Liver (tissue), 9 donors: Measurements from ENCODE around the gene RCOR1. TPM values are rescaled to one million over a fixed set of nuclear protein-coding genes. Genes with fewer than 3 reads are reported as not detected.

Source experiments
- DNase-seq: peaks from one replicate; pipeline ENCODE4 v3.0.0-alpha.2; 2017; ENCODE audit warnings: low spot score
- H3K27ac ChIP-seq, 2 donors: one replicate each; pipeline ENCODE4 v1.7.0; 2013; ENCODE audit warnings: inconsistent platforms in 2 of 2, low read length in 2 of 2, control low read depth in 1 of 2, low read depth in 1 of 2, mild to moderate bottlenecking in 1 of 2
- H3K27me3 ChIP-seq, 4 donors: one replicate each; pipeline versions ENCODE4 v1.6.1 to v1.7.0; 2013; ENCODE audit warnings: low read length in 3 of 4, inconsistent platforms in 1 of 4, mild to moderate bottlenecking in 1 of 4, moderate library complexity in 1 of 4; ENCODE audit not compliant: control insufficient read depth in 4 of 4, insufficient read depth in 4 of 4
- H3K36me3 ChIP-seq, 4 donors: one replicate each; pipeline versions ENCODE4 v1.6.1 to v1.7.0; 2013; ENCODE audit warnings: low read length in 3 of 4, mild to moderate bottlenecking in 3 of 4, low read depth in 1 of 4, moderate library complexity in 1 of 4; ENCODE audit not compliant: control insufficient read depth in 4 of 4, insufficient read depth in 3 of 4
- H3K4me1 ChIP-seq, 4 donors: one replicate each; pipeline versions ENCODE4 v1.6.1 to v1.7.0; 2013; ENCODE audit warnings: low read length in 3 of 4, mild to moderate bottlenecking in 3 of 4, moderate library complexity in 1 of 4; ENCODE audit not compliant: control insufficient read depth in 4 of 4, insufficient read depth in 4 of 4
- H3K4me3 ChIP-seq, 3 donors: one replicate each; pipeline versions ENCODE4 v1.6.1 to v1.7.0; 2013; ENCODE audit warnings: low read length in 3 of 3, control low read depth in 1 of 3, low read depth in 1 of 3, mild to moderate bottlenecking in 1 of 3
- H3K9ac ChIP-seq, 2 donors: one replicate each; pipeline ENCODE4 v1.7.0; 2013; ENCODE audit warnings: low read length in 2 of 2, mild to moderate bottlenecking in 2 of 2, moderate library complexity in 2 of 2, control low read depth in 1 of 2, low read depth in 1 of 2
- H3K9me3 ChIP-seq, 4 donors: one replicate each; pipeline versions ENCODE4 v1.6.1 to v1.7.0; 2013; ENCODE audit warnings: low read length in 3 of 4; ENCODE audit not compliant: control insufficient read depth in 4 of 4
- ATF3 ChIP-seq: IDR thresholded peaks from 2 replicates; pipeline ENCODE4 v1.6.1; 2016; ENCODE audit warnings: antibody characterized with exemption
- EGR1 ChIP-seq, 2 donors: IDR thresholded peaks; 2 replicates each; pipeline ENCODE4 v1.6.1; 2016 to 2018; ENCODE audit warnings: antibody characterized with exemption in 2 of 2, low read depth in 2 of 2
- FOXA1 ChIP-seq: IDR thresholded peaks from 2 replicates; pipeline ENCODE4 v1.6.1; 2016; ENCODE audit warnings: antibody characterized with exemption
- FOXA2 ChIP-seq: IDR thresholded peaks from 2 replicates; pipeline ENCODE4 v1.6.1; 2016; ENCODE audit warnings: antibody characterized with exemption
- GABPA ChIP-seq, 2 donors: IDR thresholded peaks in 1 of 2; conservative IDR thresholded peaks in 1 of 2; 2 replicates each; pipeline ENCODE4 v1.6.1; 2016; ENCODE audit warnings: antibody characterized with exemption in 2 of 2, mild to moderate bottlenecking in 1 of 2, moderate library complexity in 1 of 2
- HNF4A ChIP-seq, 2 donors: conservative IDR thresholded peaks; 2 replicates each; pipeline ENCODE4 v1.6.1; 2016; ENCODE audit warnings: antibody characterized with exemption in 2 of 2, mild to moderate bottlenecking in 2 of 2
- HNF4G ChIP-seq: IDR thresholded peaks from 2 replicates; pipeline ENCODE4 v1.6.1; 2016; ENCODE audit warnings: antibody characterized with exemption
- JUND ChIP-seq, 2 donors: IDR thresholded peaks; 2 replicates each; pipeline ENCODE4 v1.6.1; 2016; ENCODE audit warnings: antibody characterized with exemption in 2 of 2
- MAX ChIP-seq: IDR thresholded peaks from 2 replicates; pipeline ENCODE4 v1.6.1; 2016; ENCODE audit warnings: antibody characterized with exemption
- NR2F2 ChIP-seq: IDR thresholded peaks from 2 replicates; pipeline ENCODE4 v1.6.1; 2016; ENCODE audit warnings: antibody characterized with exemption
- RAD21 ChIP-seq, 2 donors: IDR thresholded peaks; 2 replicates each; pipeline ENCODE4 v1.6.1; 2016; ENCODE audit warnings: antibody characterized with exemption in 2 of 2, mild to moderate bottlenecking in 2 of 2
- REST ChIP-seq: IDR thresholded peaks from 2 replicates; pipeline ENCODE4 v1.6.1; 2016; ENCODE audit warnings: antibody characterized with exemption, mild to moderate bottlenecking
- RXRA ChIP-seq, 2 donors: IDR thresholded peaks; 2 replicates each; pipeline ENCODE4 v1.6.1; 2017 to 2018; ENCODE audit warnings: antibody characterized with exemption in 2 of 2, mild to moderate bottlenecking in 1 of 2
- SP1 ChIP-seq: IDR thresholded peaks from 2 replicates; pipeline ENCODE4 v1.6.1; 2018; ENCODE audit warnings: antibody characterized with exemption, mild to moderate bottlenecking
- TAF1 ChIP-seq: conservative IDR thresholded peaks from 2 replicates; pipeline ENCODE4 v1.6.1; 2016; ENCODE audit warnings: antibody characterized with exemption, mild to moderate bottlenecking
- YY1 ChIP-seq: IDR thresholded peaks from 2 replicates; pipeline ENCODE4 v1.6.1; 2016; ENCODE audit warnings: antibody characterized with exemption, mild to moderate bottlenecking
- ZBTB33 ChIP-seq: IDR thresholded peaks from 2 replicates; pipeline ENCODE4 v1.6.1; 2016; ENCODE audit warnings: antibody characterized with exemption
- WGBS: extraction: QIAGEN DNeasy Blood & Tissue Kit; methylation state at CpG from one replicate; pipeline ENCODE4 v1.1.7; 2013; 5-methylcytosine and 5-hydroxymethylcytosine counted together
- polyA plus RNA-seq, 2 donors: library from polyadenylated mRNA; stranded (reverse) in 1 of 2; unstranded in 1 of 2; fragments of 200-250 nt in 1 of 2; fragments of >200 nt in 1 of 2; fragmentation: Nextera tagmentation in 1 of 2; extraction: Ambion mirVana in 1 of 2; gene quantifications; one replicate each; pipeline versions ENCODE4 v1.2.1 to v1.2.3, GENCODE V29; 2013 to 2015
- total RNA-seq, 2 donors: library from RNA; depleted of rRNA; stranded (reverse); fragments of >200 nt; gene quantifications; one replicate each; pipeline ENCODE4 v1.2.3, GENCODE V29; 2014
- donor health status: healthy.
- donor health status: healthy.
- donor health status: healthy.
- donor health status: healthy.
- donor health status: healthy.

Gene RCOR1
- total and polyA plus RNA-seq, 4 donors: 4.2 to 17.0 (median 5.7) TPM

- peaks cover 0 to 3% (median 0%) of the 10 kb centered on the region in 4 donors for H3K4me1 ChIP-seq
- H3K36me3 ChIP-seq: no peaks in the 10 kb centered on the region
- no peak overlapping the region for H3K4me3 ChIP-seq
- H3K9ac ChIP-seq: no peak overlapping the region
- TF ChIP-seq HNF4A (conservative IDR thresholded peaks at IDR 0.05): no peak
- no peak for TF ChIP-seq NR2F2
- TF ChIP-seq MAX: no peak
- TF ChIP-seq EGR1 (IDR thresholded peaks at IDR 0.05; ENCODE audit: low read depth in 2 of 2): no peak
- TF ChIP-seq TAF1: no peak
- no peak for TF ChIP-seq FOXA1
- no peak for TF ChIP-seq FOXA2
- no peak for TF ChIP-seq SP1
- TF ChIP-seq ZBTB33: no peak
- no peak for TF ChIP-seq GABPA (IDR thresholded peaks at IDR 0.05 in 1 of 2, conservative IDR thresholded peaks at IDR 0.05 in 1 of 2)
- H3K27ac ChIP-seq: no peak overlapping the region
- no peaks in the 10 kb centered on the region for H3K9me3 ChIP-seq
- WGBS: 68% methylated on average over 24 of the region's 24 CpGs
- DNase-seq: no peak
- H3K27me3 ChIP-seq: no peaks in the 10 kb centered on the region
These were observed 7.3 kb upstream of the RCOR1 start for GRCh38 chr14:102584871-102585869.

- TF ChIP-seq JUND (IDR thresholded peaks at IDR 0.05): no peak
- no peak for TF ChIP-seq HNF4G
- no peak for TF ChIP-seq FOXA2
- no peak for TF ChIP-seq EGR1 (IDR thresholded peaks at IDR 0.05; ENCODE audit: low read depth in 2 of 2)
- TF ChIP-seq ATF3: no peak
- TF ChIP-seq RAD21 (IDR thresholded peaks at IDR 0.05): no peak
- TF ChIP-seq FOXA1: no peak
- no peak for TF ChIP-seq SP1
- no peak for TF ChIP-seq REST
- no peak for TF ChIP-seq HNF4A (conservative IDR thresholded peaks at IDR 0.05)
- no peak for TF ChIP-seq RXRA (IDR thresholded peaks at IDR 0.05)
- TF ChIP-seq NR2F2: no peak
- TF ChIP-seq GABPA (IDR thresholded peaks at IDR 0.05 in 1 of 2, conservative IDR thresholded peaks at IDR 0.05 in 1 of 2): no peak
- TF ChIP-seq YY1: no peak
- no peak for TF ChIP-seq MAX
- TF ChIP-seq TAF1: no peak
These were observed 5.9 kb upstream of the RCOR1 start for GRCh38 chr14:102586420-102587104.

More at GRCh38 chr14:102586420-102587104, 5.9 kb upstream of the RCOR1 start:
- Histone ChIP-seq H3K9ac (no peak overlapping the region), H3K27ac (no peak overlapping the region), H3K4me1 (peaks cover 0 to 4% (median 0%) of the 10 kb centered on the region in 4 donors), H3K9me3 (no peaks in the 10 kb centered on the region), H3K27me3 (no peaks in the 10 kb centered on the region), H3K36me3 (no peaks in the 10 kb centered on the region), H3K4me3 (no peak overlapping the region)
- WGBS: 89% methylated on average over 5 of the region's 5 CpGs
- no peak for DNase-seq
